ENCODE results near the gene EPB41L3. TPM values are rescaled to one million over a fixed set of nuclear protein-coding genes. Genes with fewer than 3 reads are reported as not detected.

EPB41L3 gene
- total RNA-seq, 4 donors from 2014 or later, result 32.0 to 60.6 (median 41.8) TPM

GRCh38 chr18:5451871-5452270 is 91.9 kb downstream of the EPB41L3 start:
- WGBS, result 97% methylated on average over 9 of the region's 9 CpGs
- no peak for DNase-seq (ENCODE audit: extremely low spot score)
- TF ChIP-seq POLR2A (IDR thresholded peaks at IDR 0.05; ENCODE audit: low read depth) (no peak), EP300 (IDR thresholded peaks at IDR 0.05) (no peak), CTCF (IDR thresholded peaks at IDR 0.05) (no peak), POLR2AphosphoS5 (IDR thresholded peaks at IDR 0.05) (no peak)
- H3K36me3 ChIP-seq, result no peaks in the 10 kb centered on the region
- H3K4me1 ChIP-seq, result no peaks in the 10 kb centered on the region
- no peaks in the 10 kb centered on the region for H3K9me3 ChIP-seq
- no peak overlapping the region for H3K4me3 ChIP-seq
- no peaks in the 10 kb centered on the region for H3K27me3 ChIP-seq
- intact Hi-C loops (cut with DNase I), result no loop called here
- H3K27ac ChIP-seq (replicated peaks in 1 of 4), result no peak overlapping the region

- no peak overlapping the region for H3K4me3 ChIP-seq
- no peak overlapping the region for H3K27ac ChIP-seq (replicated peaks in 1 of 4)
- no peaks in the 10 kb centered on the region for H3K9me3 ChIP-seq
- H3K27me3 ChIP-seq, result no peaks in the 10 kb centered on the region
- intact Hi-C loops (cut with DNase I), result no loop called here
- TF ChIP-seq EP300 (IDR thresholded peaks at IDR 0.05), result no peak
- TF ChIP-seq POLR2A (IDR thresholded peaks at IDR 0.05; ENCODE audit: low read depth), result no peak
- no peak for TF ChIP-seq CTCF (IDR thresholded peaks at IDR 0.05)
- TF ChIP-seq POLR2AphosphoS5 (IDR thresholded peaks at IDR 0.05), result no peak
- no peak for DNase-seq (ENCODE audit: extremely low spot score)
- no peaks in the 10 kb centered on the region for H3K4me1 ChIP-seq
- H3K36me3 ChIP-seq, result no peaks in the 10 kb centered on the region
Observed at GRCh38 chr18:5451150-5451549, 92.6 kb downstream of the EPB41L3 start.

DNA sequence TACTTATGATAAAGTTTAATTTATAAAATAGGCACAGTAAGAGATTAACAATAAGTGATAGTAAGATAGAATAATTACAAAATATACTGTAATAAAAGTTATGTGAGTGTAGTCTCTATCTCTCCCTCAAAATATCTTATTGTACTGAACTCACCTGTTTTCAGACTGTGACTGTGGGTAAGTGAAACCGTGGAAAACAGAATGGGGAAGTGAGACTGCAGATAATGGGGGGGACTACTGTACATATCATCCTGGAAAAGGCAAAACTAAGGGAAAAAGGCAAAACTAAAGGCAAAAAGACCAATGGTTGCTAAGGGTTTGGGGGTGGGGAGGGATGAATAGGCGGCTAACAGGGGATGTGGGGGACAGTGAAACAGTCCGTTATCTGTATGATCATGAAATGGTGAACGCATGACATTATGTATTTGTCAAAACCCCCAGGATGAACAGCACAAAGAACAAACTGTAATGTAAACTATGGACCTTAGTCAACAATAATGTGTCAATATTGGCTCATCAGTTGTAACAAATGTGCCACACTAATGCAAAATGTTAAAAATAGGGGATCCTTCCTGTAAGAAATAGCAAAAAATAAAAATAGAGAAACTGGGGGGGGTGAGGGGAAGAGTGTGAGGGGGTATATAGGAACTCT is 93.8 kb downstream of the EPB41L3 start:
- Histone ChIP-seq H3K27me3 (no peaks in the 10 kb centered on the region), H3K4me1 (no peaks in the 10 kb centered on the region), H3K4me3 (no peak overlapping the region), H3K36me3 (no peaks in the 10 kb centered on the region), H3K27ac (replicated peaks in 1 of 4) (no peak overlapping the region), H3K9me3 (no peaks in the 10 kb centered on the region)
- no peak for TF ChIP-seq EP300 (IDR thresholded peaks at IDR 0.05)
- TF ChIP-seq CTCF (IDR thresholded peaks at IDR 0.05), result no peak
- no peak for TF ChIP-seq POLR2AphosphoS5 (IDR thresholded peaks at IDR 0.05)
- TF ChIP-seq POLR2A (IDR thresholded peaks at IDR 0.05; ENCODE audit: low read depth), result no peak
- DNase-seq (ENCODE audit: extremely low spot score), result no peak
- WGBS, result 85% methylated on average over 4 of the region's 4 CpGs
- intact Hi-C loops (cut with DNase I), result no loop called here

DNA sequence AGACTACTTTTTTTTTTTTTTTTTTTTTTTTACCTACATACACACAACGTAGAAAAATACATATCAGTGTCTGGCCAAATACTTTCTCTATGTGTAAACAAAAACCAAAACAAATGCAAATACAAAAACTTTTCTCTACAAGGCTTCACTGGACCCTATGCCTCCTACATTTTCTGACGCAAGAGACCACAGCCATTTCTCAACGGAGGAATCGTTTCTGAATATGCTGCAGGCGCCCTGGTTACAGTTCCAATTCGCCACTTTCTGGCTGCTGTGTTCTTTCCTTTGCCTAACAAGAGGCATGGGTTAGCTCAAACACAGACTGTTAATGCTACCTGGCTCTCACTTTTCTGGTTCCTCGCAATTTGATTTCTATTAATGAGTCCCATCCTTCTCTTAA is 96.4 kb downstream of the EPB41L3 start:
- TF ChIP-seq POLR2AphosphoS5 (IDR thresholded peaks at IDR 0.05) (no peak), EP300 (IDR thresholded peaks at IDR 0.05) (no peak), POLR2A (IDR thresholded peaks at IDR 0.05; ENCODE audit: low read depth) (no peak), CTCF (IDR thresholded peaks at IDR 0.05) (no peak)
- H3K27ac ChIP-seq (replicated peaks in 1 of 4), result no peak overlapping the region
- H3K4me3 ChIP-seq, result no peak overlapping the region
- no peak for DNase-seq (ENCODE audit: extremely low spot score)
- WGBS, result 85% methylated on average over 7 of the region's 7 CpGs
- no peaks in the 10 kb centered on the region for H3K27me3 ChIP-seq
- H3K9me3 ChIP-seq, result no peaks in the 10 kb centered on the region
- no peaks in the 10 kb centered on the region for H3K4me1 ChIP-seq
- intact Hi-C loops (cut with DNase I), result no loop called here
- no peaks in the 10 kb centered on the region for H3K36me3 ChIP-seq

DNA sequence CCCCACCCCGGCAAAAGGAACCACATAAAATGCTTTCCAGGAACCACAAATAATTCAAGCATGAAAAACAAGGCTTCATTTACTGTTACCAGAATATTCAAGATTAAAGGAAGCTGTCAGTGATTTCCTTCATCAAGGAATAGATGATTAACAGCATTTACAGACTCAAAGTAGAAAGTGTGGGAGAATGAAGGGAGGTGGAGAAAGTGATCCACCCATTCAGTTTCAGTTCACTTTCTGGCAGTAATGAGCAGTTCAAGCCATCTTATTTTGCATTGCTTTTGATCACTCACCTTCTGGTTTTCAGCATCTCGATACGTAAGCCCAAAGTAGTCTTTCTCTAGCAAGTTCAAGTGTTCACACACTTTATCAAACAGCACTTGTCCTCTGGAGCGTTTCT is 99.0 kb downstream of the EPB41L3 start:
- H3K27ac ChIP-seq (replicated peaks in 1 of 4), result no peak overlapping the region
- no peak for TF ChIP-seq CTCF (IDR thresholded peaks at IDR 0.05)
- H3K4me3 ChIP-seq, result no peak overlapping the region
- intact Hi-C loops (cut with DNase I), result no loop called here
- H3K27me3 ChIP-seq, result no peaks in the 10 kb centered on the region
- WGBS, result 86% methylated on average over 4 of the region's 4 CpGs
- H3K9me3 ChIP-seq, result no peaks in the 10 kb centered on the region
- no peaks in the 10 kb centered on the region for H3K4me1 ChIP-seq
- no peak for DNase-seq (ENCODE audit: extremely low spot score)
- H3K36me3 ChIP-seq, result no peaks in the 10 kb centered on the region

Data from esophagus muscularis mucosa (tissue), 4 donors.